Measurements from ENCODE around the gene GPR157.
"Not testable (repeated sequence)": the region's sequence is repeated elsewhere in the genome, so short reads cannot be mapped to it uniquely, and the experiment has no call there.

The GPR157 gene, protein sequence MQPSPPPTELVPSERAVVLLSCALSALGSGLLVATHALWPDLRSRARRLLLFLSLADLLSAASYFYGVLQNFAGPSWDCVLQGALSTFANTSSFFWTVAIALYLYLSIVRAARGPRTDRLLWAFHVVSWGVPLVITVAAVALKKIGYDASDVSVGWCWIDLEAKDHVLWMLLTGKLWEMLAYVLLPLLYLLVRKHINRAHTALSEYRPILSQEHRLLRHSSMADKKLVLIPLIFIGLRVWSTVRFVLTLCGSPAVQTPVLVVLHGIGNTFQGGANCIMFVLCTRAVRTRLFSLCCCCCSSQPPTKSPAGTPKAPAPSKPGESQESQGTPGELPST

DNA sequence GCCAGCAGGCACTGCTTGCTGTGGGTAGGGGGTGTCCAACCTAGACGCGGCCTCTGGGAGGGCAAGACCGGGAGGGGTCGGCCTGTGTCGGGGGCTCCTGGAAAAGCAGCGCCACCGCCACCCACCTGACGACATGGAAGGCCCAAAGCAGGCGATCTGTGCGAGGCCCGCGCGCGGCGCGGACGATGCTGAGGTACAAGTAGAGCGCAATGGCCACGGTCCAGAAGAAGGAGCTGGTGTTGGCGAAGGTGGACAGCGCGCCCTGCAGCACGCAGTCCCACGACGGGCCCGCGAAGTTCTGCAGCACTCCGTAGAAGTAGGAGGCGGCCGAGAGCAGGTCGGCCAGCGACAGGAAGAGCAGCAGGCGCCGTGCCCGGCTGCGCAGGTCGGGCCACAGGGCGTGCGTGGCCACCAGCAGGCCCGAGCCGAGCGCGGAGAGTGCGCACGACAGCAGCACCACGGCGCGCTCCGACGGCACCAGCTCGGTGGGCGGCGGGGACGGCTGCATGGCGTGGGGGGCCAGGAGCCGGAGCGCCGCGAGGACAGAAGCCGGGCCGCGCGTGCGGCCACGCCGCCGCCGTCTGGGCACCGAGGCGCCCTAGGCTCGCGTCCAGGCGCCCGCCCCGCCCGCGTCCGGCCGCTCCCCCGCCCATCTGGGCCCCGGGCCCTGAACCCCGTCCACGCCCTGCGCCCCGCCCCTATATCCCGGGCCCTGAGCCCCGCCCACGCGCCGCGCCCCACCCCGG lies at the start of gene GPR157:
Gene GPR157 (minus strand): TSS at position 583 of the 746 bp plus-strand sequence. CDS start 75 bp downstream, at position 508.
- DNase-seq (ENCODE audit: low read depth in 1 of 2, low spot score in 1 of 2) = peak; percentile 44 to 66

DNA sequence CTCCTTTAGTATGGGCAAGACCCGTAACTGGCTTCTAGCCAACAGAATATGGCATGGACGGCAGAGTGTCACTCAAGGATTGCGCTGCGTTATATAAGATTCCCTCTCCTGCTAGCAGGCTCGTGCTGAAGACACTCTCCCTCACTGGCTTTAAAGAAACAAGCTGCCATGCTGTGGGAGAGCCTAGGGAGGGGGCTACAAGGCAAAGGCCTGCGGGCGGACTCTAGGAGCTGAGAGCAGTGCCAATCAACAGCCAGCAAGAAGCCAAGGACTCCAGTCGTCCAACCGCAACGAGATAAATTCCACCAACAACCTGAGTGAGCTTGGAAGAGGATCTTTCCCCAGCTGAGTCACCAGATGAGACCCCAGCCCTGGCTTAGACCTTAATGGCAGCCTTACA lies 45.9 kb upstream of the GPR157 start:
- DNase-seq (ENCODE audit: low read depth in 1 of 2, low spot score in 1 of 2) = no peak

DNA sequence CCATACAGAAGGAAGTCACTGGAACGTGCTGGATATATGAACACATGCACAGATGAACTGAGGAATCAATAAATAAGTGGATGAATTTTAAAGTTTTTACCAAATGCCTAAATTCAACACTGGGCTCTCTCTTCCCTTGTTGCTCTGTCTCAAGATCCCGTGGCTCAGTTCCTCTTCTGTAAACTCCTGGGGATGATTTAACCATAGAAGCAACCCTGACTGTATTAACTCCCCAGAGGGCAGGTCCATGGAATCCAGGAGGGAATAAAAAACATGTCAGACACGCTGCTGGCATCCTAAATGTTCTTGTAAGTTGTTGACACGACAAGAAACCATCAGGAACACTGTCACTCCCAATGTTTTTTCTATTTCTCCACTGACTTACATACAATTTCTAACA lies 45.3 kb upstream of the GPR157 start:
- DNase-seq (ENCODE audit: low read depth in 1 of 2, low spot score in 1 of 2) = no peak

DNA sequence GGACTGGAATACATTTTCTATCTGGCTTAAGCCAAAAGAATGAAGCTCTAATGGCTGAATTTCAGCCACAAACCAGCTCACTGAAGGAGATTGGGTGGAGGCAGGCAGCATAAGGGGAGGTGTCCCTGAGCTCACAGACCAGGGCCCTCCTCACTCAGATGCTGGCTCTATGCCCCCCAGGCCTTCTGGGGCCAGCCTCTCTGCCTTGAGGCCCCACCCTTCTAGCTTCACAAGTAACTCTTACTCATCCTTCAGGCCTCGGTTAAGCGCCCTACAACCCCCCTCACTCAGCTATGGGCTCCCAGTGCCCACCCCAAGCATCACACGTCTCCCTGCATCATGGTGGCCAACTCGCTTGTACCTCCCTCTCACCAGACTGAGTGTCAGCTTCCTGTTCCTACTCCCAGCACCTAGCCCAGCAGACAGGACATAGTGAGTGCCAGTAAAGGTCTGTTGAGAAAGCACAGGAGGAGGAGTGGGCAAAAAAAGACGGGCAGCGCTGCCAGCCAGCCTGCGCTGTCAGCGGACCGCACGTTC lies 40.8 kb upstream of the GPR157 start:
- DNase-seq (ENCODE audit: low read depth in 1 of 2, low spot score in 1 of 2) = no peak

DNA sequence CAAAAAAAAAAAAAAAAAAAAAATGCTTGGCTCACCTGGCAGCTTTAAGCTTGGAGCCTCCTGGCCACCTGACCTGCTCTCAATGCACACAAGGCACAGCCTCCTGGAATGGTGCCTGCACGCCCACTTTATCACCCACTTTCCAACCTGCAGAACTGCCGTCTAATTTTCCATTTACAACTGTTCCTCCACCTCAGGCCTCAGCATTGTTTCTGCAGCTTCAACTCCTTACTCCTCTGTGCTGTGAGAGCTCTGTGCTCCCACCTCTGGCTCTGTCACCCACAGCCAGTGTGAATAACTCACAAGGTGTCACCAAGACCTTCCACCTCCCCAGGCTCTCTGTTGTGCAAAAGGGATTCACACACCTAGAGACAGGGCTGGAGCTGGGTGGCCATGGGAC lies 38.7 kb upstream of the GPR157 start:
- DNase-seq (ENCODE audit: low read depth in 1 of 2, low spot score in 1 of 2) = no peak

DNA sequence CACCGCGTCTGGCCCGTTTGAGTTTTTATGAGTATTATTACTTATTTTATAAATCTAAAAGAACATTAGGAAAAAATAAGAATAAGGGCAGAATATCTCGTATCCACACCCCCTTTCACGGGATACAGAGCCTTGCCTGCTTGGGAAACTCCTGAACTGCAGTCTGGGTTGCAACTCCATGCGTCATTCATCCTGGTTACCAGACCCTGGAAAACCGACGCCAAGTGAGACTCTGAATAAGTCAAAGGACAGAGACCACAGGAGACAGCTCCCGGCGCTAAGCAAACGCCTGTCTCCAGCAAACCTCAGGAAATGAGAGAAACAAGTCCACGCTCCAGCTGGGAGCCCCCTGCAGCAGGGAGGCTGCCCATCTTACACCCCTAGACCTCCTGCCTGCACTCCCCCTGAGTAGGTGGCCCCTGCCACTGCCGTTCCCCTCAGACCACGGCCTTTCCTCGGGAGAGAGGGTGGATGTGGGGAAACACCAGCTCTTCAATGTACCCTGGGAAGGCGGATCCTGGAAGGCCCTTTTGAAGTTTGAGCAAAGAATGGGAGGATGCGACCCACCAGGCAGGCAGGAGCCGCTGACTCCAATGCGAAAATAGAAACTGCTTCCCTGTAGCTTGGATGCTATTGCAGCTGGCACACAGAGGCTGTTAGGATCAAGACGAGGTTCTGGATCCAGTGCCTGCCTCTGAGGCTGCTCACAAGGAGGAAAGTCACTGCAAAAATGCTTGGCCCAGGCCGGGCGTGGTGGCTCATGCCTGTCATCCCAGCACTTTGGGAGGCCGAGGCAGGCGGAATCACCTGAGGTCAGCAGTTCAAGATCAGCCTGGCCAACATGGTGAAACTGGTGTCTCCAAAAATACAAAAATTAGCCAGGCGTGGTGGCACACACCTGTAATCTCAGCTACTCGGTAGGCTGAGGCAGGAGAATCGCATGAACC lies 37.7 kb upstream of the GPR157 start:
- no peak for DNase-seq (ENCODE audit: low read depth in 1 of 2, low spot score in 1 of 2)

DNA sequence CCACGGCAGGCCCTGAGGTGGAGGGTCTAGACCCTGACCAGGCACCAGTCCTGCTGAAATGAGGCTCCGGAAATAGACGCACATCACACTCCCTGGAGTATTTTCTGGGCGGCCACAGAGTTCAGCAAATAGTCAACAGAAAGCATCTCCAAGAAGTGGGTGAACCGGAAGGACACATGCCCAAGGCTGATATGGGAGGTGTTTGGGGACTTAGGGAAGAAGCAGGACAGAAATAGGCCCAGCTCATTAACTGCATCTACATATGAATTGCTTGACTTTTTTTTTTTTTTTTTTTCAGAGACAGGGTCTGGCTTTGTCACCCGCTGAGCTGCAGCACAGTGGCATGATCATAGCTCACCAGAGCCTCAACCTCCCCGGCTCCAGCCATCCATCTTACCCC lies 36.5 kb upstream of the GPR157 start:
- DNase-seq (ENCODE audit: low read depth in 1 of 2, low spot score in 1 of 2) = no peak

DNA sequence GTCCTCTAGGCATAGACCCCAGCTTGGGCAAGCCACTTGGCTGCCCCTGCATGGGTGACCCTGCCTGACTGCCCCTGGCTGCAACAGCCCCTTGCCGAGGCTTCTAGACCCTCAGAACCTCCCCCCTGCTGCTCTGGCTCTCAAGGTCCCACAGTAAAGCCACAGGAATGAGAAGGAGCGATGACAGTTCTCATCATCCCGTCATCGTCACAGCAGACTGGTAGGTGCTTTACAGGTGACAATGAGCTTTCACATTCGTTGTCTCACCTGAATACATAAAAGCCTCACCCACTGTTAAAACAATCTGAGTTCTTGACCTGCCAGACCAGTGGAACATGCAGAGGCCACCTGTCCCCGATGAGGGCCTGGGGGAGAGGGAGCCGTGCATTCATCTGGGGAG lies 36.0 kb upstream of the GPR157 start:
- no peak for DNase-seq (ENCODE audit: low read depth in 1 of 2, low spot score in 1 of 2)

DNA sequence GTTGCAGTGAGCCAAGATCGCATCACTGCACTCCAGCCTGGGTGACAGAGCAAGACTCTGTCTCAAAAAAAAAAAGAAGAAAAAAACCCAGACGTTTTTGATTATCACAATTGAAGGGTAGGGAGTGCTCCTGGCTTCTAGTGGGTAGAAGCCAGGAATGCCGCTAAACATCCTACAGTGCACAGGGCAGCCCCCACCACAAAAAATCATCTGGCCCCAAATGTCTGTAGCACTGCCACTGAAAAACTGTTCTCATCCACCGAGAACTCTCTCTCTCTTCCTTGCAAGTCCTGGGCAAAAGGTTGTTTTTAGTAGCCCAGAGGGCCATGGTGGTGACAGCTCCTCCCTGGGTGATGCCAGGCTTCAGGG lies 35.6 kb upstream of the GPR157 start:
- no peak for DNase-seq (ENCODE audit: low read depth in 1 of 2, low spot score in 1 of 2)

DNA sequence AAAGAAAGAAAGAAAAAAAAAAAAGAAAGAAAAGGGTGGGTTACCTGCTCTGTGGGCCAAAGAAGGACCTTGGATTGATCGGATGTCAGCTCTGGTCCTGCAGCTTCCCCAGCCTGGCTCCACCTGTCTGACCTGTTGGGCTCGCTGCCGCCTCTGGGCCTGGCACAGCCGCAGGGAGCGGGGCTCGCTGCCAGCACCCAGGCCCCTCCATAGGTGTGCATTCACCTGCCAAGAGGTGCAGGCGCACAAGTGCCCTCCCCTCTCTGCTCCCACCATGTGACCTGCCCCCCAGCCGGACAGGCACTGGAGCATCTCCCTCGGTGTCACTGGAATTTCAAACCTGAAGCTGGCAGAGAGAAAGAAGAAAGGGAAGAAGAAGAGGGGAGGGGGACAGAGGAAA lies 33.1 kb upstream of the GPR157 start:
- DNase-seq (ENCODE audit: low read depth in 1 of 2, low spot score in 1 of 2) = no peak

DNA sequence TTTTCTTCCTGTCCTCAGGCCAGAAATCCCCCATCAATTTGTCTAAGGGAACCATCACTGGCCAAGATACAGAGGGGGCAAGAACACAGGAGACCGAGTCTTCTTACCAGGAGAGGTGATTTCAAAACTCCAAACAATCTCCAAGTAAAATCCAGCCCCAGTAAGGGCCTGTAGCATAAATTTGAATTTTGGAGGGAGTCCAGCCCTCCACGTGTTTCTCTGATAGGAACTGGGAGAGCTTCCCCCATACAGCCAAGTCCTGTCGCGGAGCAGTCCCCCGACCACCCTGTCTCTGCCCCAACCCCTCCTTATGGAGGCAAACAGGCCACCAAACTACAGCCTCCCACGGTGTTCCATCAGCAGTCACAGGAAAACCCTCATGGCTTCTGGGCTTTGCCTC lies 32.4 kb upstream of the GPR157 start:
- DNase-seq (ENCODE audit: low read depth in 1 of 2, low spot score in 1 of 2) = no peak

DNA sequence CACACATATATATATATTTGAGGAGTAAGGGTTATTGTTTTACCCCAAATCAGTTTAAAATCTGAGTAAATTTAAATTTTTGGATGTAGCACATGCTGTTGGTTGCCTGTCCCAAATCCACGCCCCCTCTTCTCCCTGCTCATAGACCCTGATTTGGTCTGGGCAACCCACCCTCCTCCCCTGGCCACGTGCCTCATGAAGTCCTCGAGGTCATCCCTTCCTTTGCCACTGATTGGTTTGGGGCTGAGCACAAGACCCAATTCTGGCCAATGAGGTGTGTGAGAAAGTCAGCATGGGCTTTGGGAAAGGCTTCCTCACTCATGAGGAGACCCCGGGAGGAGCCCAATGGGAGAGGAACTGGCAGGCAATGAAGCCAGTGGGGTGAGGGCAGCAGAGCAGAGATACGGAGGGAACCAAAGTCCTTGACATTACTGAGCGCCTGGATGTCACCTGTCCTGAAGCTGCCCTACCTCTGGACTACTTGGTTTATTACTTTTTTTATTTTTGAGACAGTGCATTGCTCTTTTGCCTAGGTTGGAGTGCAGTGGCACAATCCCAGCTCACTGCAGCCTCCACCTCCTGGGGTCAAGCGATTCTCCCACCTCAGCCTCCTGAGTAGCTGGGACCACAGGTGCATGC lies 31.3 kb upstream of the GPR157 start:
- DNase-seq (ENCODE audit: low read depth in 1 of 2, low spot score in 1 of 2) = no peak

DNA sequence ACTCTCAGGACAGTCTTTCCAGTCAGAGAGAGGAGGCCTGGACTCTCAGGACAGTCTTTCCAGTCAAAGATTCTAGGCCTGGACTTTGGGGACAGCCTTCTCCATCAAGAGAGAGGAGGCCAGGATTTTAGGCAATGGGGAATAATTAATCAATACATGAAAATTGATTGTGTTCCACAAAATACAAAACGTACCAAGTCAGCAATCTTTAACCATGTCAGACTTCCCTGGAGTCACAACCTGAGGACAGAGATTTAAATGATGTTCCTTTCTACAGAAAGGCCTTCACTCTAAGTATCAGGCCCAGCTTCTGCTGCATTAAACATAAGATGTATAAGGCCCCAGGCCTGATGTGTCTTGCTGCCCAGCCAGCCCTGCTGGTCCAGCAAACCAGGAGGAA lies 27.0 kb upstream of the GPR157 start:
- DNase-seq (ENCODE audit: low read depth in 1 of 2, low spot score in 1 of 2) = no peak

DNA sequence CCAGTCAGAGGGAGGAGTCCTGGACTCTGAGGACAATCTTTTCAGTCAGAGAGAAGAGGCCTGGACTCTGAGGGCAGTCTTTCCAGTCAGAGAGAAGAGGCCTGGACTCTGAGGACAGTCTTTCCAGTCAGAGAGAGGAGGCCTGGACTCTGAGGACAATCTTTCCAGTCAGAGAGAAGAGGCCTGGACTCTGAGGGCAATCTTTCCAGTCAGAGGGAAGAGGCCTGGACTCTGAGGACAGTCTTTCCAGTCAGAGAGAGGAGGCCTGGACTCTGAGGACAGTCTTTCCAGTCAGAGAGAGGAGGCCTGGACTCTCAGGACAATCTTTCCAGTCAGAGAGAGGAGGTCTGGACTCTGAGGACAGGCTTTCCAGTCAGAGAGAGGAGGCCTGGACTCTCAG lies 26.5 kb upstream of the GPR157 start:
- DNase-seq (ENCODE audit: low read depth in 1 of 2, low spot score in 1 of 2) = not testable (repeated sequence)

DNA sequence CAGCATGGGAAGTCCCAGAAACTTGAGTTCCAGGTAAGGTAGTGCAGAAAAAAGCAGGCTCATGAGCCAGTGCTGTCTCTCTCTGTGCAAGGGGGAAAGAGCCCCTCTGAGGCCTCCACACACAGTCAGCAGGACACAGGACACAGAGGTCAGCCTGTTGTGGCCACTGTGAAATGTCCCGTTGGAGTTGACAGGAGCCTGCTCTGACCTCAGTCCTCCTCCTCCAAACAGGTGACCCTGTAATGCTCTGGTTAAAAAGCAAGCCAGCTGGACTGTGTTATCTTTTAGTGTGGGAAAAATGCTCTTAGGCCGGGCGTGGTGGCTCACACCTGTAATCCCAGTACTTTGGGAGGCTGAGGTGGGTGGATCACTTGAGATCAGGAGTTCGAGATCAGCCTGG lies 24.2 kb upstream of the GPR157 start:
- no peak for DNase-seq (ENCODE audit: low read depth in 1 of 2, low spot score in 1 of 2)

DNA sequence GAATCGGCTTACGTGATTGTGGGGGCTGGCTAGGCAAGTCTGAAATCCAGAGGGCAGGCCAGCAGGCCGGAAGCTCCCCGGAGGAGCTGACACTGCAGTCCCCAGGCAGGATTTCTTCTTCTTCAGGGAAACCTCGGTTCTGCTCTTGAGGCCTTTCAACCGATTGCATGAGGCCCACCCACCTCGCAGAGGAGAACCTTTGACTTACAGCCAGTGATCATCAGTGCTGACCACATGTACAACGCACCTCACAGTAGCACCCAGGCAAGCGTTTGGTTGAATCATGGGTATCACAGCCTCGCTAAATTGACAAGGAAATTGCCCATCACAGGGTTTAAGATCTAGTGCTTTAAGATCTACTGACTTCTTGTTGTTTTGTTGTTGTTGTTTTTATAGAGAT lies 23.6 kb upstream of the GPR157 start:
- no peak for DNase-seq (ENCODE audit: low read depth in 1 of 2, low spot score in 1 of 2)

DNA sequence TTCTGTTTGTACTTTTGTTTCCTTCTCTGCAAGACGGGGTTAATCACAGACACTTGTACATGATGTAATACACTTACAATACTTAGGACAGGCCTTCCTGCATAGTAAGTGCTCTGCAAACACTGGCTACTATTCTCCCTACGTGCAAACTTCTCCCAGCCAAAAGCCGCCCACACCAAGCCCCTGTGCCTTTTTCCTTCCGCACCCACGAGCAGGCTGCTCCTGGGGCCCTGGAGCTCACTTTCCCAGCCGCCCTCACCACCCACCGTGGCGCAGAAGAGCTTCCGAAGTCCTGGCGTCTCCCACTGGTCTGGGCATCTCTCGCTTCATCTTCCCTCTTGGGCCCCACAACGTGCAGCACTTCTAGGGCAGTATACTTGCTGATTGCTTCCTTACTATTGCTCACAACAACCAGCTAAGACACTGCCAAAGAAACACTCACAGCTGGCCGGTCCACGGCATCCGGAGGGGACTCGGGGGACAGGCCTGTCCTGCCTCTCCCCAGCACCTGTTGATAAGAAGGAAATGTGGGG lies 22.5 kb upstream of the GPR157 start:
- no peak for DNase-seq (ENCODE audit: low read depth in 1 of 2, low spot score in 1 of 2)

DNA sequence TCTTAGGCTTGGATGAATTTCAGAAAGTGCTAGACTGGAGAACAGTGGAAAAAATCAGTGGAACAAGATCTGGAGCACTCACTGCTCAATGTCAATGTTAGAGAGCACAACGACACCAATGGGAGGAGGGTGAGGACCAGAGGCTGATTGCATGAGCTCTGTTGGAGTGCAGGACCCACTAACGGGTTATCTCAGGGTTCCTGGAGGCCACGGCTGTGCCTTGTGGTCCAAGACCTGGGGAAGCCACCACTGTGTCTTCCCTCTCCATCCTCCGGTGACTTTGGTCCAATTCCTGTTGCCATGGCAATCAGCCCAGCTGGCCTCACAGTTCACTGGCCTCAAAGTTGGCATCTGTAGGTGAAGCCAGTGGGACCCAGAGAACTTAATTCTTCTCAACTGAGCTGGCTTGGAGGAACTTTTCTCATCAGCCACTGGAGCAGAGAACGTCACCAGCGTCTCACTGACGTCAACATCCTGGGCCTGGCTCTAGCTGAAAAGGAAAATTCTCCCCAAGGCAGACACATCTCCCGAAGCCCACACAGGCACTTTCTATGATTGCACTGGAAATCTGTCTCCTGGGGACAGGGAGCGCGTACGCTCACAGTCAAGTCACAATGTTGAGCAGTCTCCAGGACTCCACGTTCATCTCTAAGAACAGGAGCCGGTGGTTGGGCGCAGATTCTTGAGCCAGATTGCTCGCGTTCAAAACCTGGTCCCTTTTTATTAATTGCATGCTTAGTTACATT lies 21.9 kb upstream of the GPR157 start:
- no peak for DNase-seq (ENCODE audit: low read depth in 1 of 2, low spot score in 1 of 2)

DNA sequence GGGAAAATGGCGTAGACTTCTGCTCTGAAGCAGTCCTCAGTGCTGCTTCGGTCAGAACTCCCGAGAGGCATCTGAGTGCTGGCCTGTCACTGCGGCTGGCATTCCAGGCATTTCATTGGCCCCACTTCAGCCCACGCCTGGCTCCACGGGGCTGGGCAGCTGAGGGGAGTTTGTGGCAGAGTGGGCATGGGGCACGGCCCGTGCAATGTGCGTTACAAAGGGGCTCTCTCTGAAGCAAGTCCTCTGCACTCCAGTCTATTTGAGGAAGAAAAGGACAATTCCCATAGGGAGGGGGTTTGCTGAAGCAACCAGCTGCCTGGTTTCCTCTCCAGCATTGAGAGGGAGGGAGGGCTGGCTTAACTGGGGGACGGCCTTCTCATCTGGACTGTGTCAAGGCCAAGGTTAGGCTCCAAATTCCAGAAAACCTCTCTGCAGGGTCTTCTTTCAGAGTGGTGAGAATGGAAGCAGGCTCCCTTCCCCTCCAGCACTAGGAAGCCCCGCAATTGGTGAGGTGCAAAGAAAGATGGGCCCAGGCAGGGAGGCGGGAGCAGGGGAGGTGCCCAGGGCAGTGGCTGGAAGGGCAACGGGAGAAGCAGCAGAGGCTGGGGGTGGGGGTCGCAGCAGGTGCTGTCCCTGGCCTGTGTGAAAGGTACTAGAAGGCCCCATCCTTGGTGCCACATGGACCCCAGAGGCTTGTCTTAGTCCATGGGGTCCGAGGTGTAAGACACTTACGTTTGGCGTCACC lies 21.1 kb upstream of the GPR157 start:
- DNase-seq (ENCODE audit: low read depth in 1 of 2, low spot score in 1 of 2) = no peak
